ENCODE results near the gene MOAP1. TPM values are rescaled to one million over a fixed set of nuclear protein-coding genes. Genes with fewer than 3 reads are reported as not detected.

The MOAP1 gene
- total RNA-seq, 1 donor from 2014 or later: 27.1 TPM

GRCh38 chr14:93212432-93212831 lies 27.7 kb upstream of the MOAP1 start:
- Mint-ChIP-seq H3K27me3 (ENCODE audit: unreplicated experiment) (no peaks in the 10 kb centered on the region), H3K36me3 (ENCODE audit: unreplicated experiment) (peaks cover 18% of the 10 kb centered on the region), H3K27ac (ENCODE audit: unreplicated experiment) (no peak overlapping the region), H3K4me1 (ENCODE audit: unreplicated experiment) (peaks cover 18% of the 10 kb centered on the region), H3K9me3 (ENCODE audit: unreplicated experiment) (no peaks in the 10 kb centered on the region), H3K4me3 (ENCODE audit: unreplicated experiment) (no peak overlapping the region)
- DNase-seq (ENCODE audit: extremely low spot score, unreplicated experiment): no peak
- no peak for TF ChIP-seq CTCF (IDR thresholded peaks at IDR 0.05)

- Mint-ChIP-seq H3K4me1 (ENCODE audit: unreplicated experiment) (peaks cover 35% of the 10 kb centered on the region), H3K9me3 (ENCODE audit: unreplicated experiment) (no peaks in the 10 kb centered on the region), H3K27me3 (ENCODE audit: unreplicated experiment) (no peaks in the 10 kb centered on the region), H3K27ac (ENCODE audit: unreplicated experiment) (peak overlapping the region; percentile 99), H3K36me3 (ENCODE audit: unreplicated experiment) (peaks cover 9% of the 10 kb centered on the region), H3K4me3 (ENCODE audit: unreplicated experiment) (peak overlapping the region; percentile 100)
- TF ChIP-seq CTCF (IDR thresholded peaks at IDR 0.05): peak; percentile 61
- DNase-seq (ENCODE audit: extremely low spot score, unreplicated experiment): peak; percentile 86
These were observed 23.0 kb upstream of the MOAP1 start for GRCh38 chr14:93207468-93208308.

GRCh38 chr14:93206793-93207467 lies 22.2 kb upstream of the MOAP1 start, which contains the start of the genes GON7 and UBR7:
GON7 (minus strand) TSS chr14:93207065; CDS start chr14:93207037, 28 bp downstream.
UBR7 (plus strand) TSS chr14:93207256; CDS start chr14:93207292, 36 bp downstream.
- DNase-seq (ENCODE audit: extremely low spot score, unreplicated experiment): peak; percentile 98
- no peak for TF ChIP-seq CTCF (IDR thresholded peaks at IDR 0.05)
- H3K9me3 Mint-ChIP-seq (ENCODE audit: unreplicated experiment): no peaks in the 10 kb centered on the region
- H3K4me1 Mint-ChIP-seq (ENCODE audit: unreplicated experiment): peaks cover 35% of the 10 kb centered on the region
- peak within 1 kb of the TSS; percentile 100 for H3K4me3 Mint-ChIP-seq (ENCODE audit: unreplicated experiment)
- H3K27me3 Mint-ChIP-seq (ENCODE audit: unreplicated experiment): no peaks in the 10 kb centered on the region
- peak within 1 kb of the TSS; percentile 99 for H3K27ac Mint-ChIP-seq (ENCODE audit: unreplicated experiment)
- H3K36me3 Mint-ChIP-seq (ENCODE audit: unreplicated experiment): peaks cover 4% of the 10 kb centered on the region

GRCh38 chr14:93201155-93201704 lies 16.5 kb upstream of the MOAP1 start:
- peaks cover 11% of the 10 kb centered on the region for H3K4me1 Mint-ChIP-seq (ENCODE audit: unreplicated experiment)
- DNase-seq (ENCODE audit: extremely low spot score, unreplicated experiment): no peak
- H3K4me3 Mint-ChIP-seq (ENCODE audit: unreplicated experiment): no peak overlapping the region
- no peak overlapping the region for H3K27ac Mint-ChIP-seq (ENCODE audit: unreplicated experiment)
- H3K27me3 Mint-ChIP-seq (ENCODE audit: unreplicated experiment): no peaks in the 10 kb centered on the region
- no peaks in the 10 kb centered on the region for H3K36me3 Mint-ChIP-seq (ENCODE audit: unreplicated experiment)
- H3K9me3 Mint-ChIP-seq (ENCODE audit: unreplicated experiment): no peaks in the 10 kb centered on the region
- no peak for TF ChIP-seq CTCF (IDR thresholded peaks at IDR 0.05)

- no peak for TF ChIP-seq CTCF (IDR thresholded peaks at IDR 0.05)
- Mint-ChIP-seq H3K27ac (ENCODE audit: unreplicated experiment) (no peak overlapping the region), H3K27me3 (ENCODE audit: unreplicated experiment) (no peaks in the 10 kb centered on the region), H3K4me1 (ENCODE audit: unreplicated experiment) (peaks cover 4% of the 10 kb centered on the region), H3K9me3 (ENCODE audit: unreplicated experiment) (no peaks in the 10 kb centered on the region), H3K4me3 (ENCODE audit: unreplicated experiment) (no peak overlapping the region), H3K36me3 (ENCODE audit: unreplicated experiment) (no peaks in the 10 kb centered on the region)
- no peak for DNase-seq (ENCODE audit: extremely low spot score, unreplicated experiment)
These were observed 15.9 kb upstream of the MOAP1 start for GRCh38 chr14:93200553-93200952.

Data from osteocyte (in vitro differentiated cells).